Activated CD8-positive, alpha-beta memory T cell treated with anti-CD3 and anti-CD28 coated beads for 48 hours (primary cell): Measurements from ENCODE around the gene APOL3.
"Not testable (repeated sequence)": the region's sequence is repeated elsewhere in the genome, so short reads cannot be mapped to it uniquely, and the experiment has no call there.

ENCODE experiments used
- DNase-seq, 3 experiments: peaks; one replicate each; pipeline ENCODE4 v3.0.0-alpha.2; 2020; ENCODE audit warnings: low read depth in 2 of 3, low spot score in 2 of 3

APOL3 gene

DNA sequence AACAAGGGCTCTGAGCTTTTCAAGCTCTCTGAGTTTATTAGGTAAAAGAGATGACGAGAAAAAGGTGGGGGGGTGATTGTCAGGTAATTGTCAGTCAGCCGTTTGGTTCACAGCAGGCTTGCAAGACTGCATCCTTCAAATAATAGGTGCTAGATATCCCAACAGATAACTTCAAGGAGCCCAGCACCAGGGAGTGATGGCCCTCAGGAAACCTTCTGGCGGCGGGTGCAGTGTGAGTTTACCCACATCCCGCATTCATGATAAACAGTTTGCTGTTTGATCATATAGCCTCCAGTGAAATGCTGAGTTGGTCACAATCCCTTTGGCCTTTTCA lies 1.2 kb upstream of the APOL3 start:
- DNase-seq: not testable (repeated sequence)

GRCh38 chr22:36156515-36157419 lies 3.8 kb downstream of the APOL3 start:
- peak in 1 of 3 experiments; percentile 52 for DNase-seq

- no peak for DNase-seq
Observed at GRCh38 chr22:36156119-36156514, 4.4 kb downstream of the APOL3 start.

DNA sequence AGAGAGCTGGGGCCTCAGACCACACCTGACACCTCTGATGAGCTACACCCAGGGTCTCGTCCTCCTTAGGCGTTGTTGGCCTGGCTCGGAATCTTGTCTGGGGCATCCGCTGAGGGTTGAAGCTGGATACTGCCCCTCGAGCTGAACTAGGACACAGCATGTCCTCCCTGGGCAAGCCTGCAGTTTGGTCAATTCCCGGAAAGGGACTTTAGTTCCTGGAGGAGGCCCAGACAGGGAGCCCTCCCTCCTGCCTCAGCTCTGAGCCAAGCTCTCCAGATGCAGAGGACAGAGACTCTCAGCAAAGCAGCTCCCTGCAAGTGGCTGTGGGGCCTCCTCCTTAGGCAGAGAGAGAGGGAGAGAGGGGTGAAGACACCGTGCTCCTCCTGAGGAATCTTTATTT lies 4.9 kb downstream of the APOL3 start:
- no peak for DNase-seq

GRCh38 chr22:36154423-36154945 lies 6.1 kb downstream of the APOL3 start:
- no peak for DNase-seq

DNA sequence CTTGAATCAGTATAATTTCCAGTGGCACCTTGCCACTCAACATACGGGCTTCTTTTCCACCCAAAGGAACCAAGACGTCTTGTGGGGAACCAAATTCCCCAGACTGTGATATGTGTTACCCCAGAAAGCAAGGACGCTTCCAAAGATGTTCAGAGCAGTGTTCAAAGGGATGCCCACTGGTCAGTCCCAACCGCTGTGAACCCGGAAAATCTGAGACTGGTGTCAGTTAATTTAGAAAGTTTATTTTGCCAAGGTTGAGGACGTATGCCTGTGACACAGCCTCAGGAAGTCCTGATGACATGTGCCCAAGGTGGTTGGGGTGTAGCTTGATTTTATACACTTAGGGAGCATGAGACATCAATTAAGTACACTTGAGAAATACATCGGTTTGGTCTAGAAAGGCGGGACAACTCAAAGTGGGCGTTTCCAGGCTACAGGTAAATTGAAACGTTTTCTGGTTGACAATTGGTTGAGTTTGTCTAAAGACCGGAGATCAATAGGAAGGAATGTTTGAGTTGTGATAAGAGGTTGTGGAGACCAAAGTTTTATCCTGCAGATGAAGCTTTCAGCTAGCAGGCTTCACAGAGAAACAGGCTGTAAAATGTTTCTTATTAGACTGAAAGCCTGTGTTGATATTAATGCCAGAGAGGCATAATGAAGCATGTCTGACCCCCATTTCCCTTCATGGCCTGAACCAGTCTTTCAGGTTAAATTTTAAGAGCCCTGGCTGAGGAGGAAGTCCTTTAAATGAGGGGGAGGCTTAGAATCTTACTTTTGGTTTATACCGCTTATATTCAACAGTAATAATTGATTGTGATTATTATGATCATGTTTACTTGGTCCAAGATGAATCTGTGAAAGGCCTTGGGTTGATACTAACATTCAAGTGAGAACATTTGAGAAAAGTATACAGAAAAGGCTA lies 6.8 kb downstream of the APOL3 start:
- no peak for DNase-seq

DNA sequence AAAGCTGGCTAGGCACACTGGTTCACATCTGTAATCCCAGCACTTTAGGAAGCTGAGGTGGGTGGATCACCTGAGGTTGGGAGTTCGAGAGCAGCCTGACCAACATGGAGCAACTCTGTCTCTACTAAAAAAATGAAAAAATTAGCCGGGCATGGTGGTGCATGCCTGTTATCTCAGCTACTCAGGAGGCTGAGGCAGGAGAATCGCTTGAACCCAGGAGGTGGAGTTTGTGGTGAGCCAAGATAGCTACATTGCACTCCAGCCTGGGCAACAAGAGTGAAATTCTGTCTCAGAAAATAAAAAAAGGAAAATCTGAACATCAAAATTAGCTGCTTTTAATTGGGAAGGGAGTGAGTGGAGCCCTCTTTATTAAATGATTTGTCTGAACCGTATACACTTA lies 7.7 kb downstream of the APOL3 start:
- not testable (repeated sequence) for DNase-seq

DNA sequence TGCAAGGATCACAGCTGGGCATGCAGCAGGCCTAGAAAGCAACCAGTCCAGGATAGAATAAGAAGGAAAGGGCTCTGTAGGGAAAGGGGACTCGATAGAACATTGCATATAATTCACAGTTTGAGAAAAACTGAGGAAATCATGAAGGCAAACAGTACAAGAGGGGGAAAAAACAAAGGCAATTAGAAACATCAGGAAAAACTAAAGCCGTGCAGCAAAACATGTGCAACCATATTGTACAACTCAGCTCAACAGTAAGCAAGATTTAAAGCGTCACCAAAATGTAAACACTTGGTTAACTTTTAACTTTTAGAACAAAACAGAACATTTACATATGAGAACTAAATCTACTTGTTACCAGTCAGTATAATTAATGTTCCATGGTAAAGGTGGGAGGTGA lies 8.5 kb downstream of the APOL3 start:
- no peak for DNase-seq

GRCh38 chr22:36151006-36151595 lies 9.5 kb downstream of the APOL3 start:
- DNase-seq: no peak

GRCh38 chr22:36149441-36149840 lies 11.1 kb downstream of the APOL3 start:
- no peak for DNase-seq

DNA sequence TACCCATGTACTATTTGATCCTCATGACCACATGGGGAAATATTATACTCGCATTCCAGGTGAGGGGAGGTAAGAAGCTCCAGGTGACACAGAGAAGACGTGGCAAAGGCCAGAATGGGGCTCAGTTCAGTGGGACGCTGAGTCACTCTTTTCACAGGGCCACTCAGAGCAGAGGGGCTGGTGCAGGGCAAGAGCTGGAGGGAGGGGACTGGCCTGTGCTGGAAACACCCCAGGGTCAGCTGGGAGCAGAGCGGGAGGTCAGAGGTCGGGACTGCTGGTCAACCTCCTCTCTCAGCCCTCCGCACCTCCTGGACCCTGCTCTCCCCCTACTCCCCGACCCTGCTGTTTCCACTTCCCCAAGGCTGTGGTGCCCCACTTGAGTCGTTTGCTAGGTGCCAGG lies 12.1 kb downstream of the APOL3 start:
- DNase-seq: no peak

GRCh38 chr22:36147196-36147791 lies 13.3 kb downstream of the APOL3 start:
- DNase-seq: no peak

- no peak for DNase-seq
Observed at GRCh38 chr22:36145881-36146280, 14.7 kb downstream of the APOL3 start.

- DNase-seq: no peak
Observed at GRCh38 chr22:36144886-36145541, 15.5 kb downstream of the APOL3 start.

- no peak for DNase-seq
Observed at GRCh38 chr22:36143956-36144355, 16.6 kb downstream of the APOL3 start.

DNA sequence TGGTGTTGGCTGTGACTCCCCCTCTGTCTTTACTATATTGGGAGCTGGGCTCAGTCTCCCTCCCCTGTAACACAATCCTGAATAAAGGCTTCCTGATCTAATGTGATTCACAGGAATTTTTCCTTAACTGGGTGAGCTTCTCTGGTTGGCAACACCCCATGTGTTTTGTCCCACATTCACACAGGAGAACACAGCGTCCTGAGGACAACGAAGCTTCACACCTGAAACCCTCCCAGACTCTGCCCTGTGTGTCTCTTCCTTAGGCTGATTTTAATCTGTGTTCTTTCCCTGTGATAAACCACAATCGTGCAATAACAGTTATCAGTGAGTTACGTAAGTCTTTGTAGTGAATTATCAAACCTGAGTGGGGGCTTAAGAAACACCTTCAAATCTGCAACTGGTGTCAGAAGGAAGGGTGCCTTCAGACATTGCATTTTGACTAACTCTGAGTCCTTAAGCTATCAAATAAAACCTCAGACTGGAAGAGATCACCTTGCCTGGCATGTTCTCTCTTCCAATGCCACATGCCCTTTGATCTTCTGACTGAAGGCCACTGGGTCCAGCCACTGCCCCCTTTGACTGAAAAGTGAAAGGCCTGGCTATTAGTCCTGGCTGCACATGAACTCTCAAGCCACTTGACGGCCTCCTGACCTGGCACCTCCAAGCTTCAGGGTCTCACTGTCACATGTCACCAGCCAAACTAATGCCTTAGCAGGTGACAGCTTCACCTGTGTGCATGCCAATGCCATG lies 17.3 kb downstream of the APOL3 start:
- DNase-seq: no peak

DNA sequence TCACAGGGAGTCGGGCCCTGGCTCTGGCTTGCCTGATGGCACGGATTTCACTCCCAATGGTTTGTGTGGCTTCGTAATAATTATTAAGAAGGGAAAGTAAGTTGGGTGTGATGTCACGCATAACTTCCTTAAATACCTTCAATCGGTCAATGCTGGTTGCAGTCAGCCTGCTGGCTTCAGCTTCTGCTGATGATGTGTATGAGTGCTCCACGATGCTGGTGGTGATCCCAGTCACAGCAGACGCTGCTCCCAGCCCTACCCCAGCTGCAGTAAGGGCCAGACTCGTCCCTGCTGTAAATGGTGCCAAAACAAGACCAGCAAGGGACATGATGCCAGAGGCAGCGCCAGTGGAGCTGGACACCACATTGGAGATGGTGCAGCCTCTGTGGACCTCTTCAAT lies 19.1 kb downstream of the APOL3 start:
- no peak for DNase-seq

DNA sequence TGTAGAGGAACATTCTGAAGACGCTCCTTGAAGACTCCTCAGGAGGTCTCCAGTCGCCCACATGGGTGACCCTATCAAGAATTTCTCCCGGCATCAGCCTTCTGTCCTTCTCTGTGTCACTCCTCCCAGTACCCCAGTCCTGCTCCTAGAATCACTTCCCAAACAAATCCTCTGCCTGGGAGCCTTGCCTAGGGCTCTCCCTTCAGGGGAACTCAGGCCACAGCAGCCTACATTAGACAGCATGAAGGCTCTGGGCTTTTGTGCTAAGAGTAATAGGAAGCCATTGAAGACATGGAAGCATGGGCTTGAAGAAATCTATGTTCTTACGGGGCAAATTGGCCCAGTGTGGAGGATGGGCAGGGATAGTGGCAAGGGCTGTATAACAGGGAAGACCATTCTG lies 21.8 kb downstream of the APOL3 start:
- DNase-seq: not testable (repeated sequence)

DNA sequence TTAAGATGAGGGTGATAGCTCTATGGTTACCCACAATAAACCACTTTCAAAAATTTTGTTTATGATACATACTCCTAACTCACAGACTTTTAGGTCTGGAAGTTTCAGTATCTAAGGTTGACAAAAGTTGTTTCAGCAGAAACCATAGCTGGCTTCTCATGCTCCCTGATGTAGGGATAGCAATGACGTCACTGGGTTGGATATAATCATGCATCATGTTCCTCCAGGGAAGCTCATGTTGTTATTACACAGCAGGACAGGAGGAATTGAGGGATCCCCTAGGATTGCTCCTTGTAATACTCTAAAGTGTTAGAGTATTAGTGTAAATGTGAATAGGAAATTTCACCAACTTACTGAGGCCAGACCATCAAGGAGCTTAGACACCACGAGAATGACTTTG lies 23.6 kb downstream of the APOL3 start:
- DNase-seq: no peak

GRCh38 chr22:36136475-36136874 lies 24.1 kb downstream of the APOL3 start:
- no peak for DNase-seq
